NCI-H2107 treated with DMSO at 0.1 percent for 48 hours (cell line): Measurements from ENCODE around the gene ELOVL4.

Experiments
- DNase-seq: peaks from one replicate; lab custom pipeline; 2025; ENCODE audit not compliant: unreplicated experiment; lab: John Stamatoyannopoulos, UW

Gene ELOVL4

DNA sequence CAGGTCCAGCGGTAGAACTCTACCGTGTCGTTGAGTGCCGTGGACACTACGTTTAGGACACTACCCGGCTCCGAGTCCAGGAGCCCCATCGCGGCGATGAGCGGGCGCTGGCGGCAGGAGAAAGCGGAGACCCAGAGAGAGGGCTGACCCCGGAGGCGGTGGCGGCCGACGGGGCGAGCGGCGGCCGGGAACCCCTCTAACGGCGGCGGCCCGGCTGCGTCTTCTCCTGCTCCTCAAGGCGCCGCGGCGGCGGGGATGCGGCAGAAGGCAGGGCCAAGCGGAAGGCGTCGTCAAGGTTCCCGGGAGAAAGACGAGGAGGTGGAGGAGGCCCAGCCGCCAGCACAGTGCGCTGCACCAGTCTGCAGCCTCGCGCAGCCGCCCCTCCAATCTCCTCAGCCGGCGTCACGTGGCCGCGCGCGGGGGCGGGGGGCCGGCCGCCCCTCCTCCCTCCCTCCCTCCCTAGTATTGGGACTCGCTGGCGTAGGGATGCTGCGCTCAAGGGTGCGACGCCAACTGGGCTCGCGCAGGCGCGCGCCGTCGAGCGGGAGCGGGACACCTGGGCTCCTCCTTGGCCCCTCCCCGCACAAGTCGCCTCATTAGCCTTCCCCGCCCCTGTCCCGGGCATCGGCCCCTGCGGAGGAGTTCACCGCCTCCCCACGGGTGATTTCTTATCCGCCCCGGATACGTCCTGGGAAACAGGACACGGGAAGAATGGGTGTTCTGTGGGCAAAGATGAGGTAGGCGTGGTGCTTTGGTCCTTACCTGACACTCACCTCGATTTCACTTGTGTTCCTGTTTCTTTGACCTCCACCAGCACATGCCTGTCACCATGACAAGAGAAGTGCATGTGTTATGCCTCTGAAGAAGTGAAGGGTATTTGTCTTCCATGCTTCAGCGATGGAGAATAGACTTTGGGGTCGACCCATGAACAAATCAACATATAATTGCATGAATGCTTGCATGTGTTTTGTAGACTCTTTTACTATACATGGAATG, at the start of gene ELOVL4:
TSS of gene ELOVL4 (minus strand) at position 363 of the 996 bp plus-strand sequence. CDS start at position 89, 274 bp downstream.
- DNase-seq, result peak; percentile 58

DNA sequence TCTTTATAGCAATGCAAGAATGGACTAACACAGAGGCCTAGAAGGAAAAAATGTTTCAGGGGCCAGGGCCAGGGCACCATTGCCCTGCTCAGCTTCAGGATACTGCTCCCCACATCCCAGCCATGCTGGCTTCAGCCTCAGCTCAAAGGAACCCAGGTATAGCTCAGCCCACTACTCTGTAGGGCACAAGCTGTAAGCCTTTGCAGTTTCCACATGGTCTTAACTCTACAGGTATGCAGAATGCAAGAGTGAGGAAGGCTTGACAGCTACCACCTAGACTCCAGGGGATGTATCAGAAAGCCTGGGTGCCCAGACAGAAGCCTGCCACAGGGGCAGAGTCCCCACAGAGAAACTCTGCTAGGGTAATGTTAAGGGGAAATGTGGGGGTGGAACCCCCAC, 46.6 kb upstream of the ELOVL4 start:
- no peak for DNase-seq

- DNase-seq, result no peak
Measured at GRCh38 chr6:79993012-79993910, 45.9 kb upstream of the ELOVL4 start.

DNA sequence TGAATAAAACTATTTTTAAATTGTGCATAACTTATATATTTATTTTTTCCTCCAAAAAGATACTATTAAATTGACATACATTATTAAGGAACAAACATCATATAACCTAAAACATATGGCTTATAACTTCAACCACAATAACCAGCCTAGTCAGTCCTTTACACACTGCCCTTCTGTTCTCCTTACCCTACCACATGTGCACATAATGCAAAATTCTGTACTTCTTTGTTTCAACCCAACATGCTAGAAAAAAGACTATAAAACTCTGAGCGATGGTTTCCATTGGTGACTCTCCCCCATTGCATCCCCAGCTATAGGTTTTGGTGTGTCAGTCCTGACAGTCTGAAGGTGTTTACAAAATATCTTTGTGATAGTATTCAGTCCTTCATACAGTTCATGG, 42.3 kb upstream of the ELOVL4 start:
- DNase-seq, result no peak

- DNase-seq, result no peak
Measured at GRCh38 chr6:79985128-79985527, 37.8 kb upstream of the ELOVL4 start.

GRCh38 chr6:79984261-79984660, 36.9 kb upstream of the ELOVL4 start:
- peak; percentile 3 for DNase-seq

GRCh38 chr6:79981652-79982051, 34.3 kb upstream of the ELOVL4 start:
- no peak for DNase-seq

GRCh38 chr6:79971193-79971592, 23.8 kb upstream of the ELOVL4 start:
- no peak for DNase-seq

DNA sequence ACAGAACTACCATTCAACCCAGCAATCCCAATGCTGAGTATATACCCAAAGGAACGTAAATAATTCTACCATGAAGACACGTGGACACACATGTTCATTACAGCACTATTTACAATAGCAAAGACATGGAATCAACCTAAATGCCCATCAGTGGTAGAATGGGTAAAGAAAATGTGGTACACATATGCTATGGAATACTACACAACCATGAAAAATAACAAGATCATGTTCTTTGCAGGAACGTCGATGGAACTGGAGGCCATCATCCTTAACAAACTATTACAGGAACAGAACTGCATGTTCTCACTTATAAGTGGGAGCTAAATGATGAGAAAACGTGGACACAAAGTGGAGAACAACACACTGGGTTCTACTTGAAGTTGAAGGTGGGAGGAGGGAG, 22.4 kb upstream of the ELOVL4 start:
- DNase-seq, result no peak

DNA sequence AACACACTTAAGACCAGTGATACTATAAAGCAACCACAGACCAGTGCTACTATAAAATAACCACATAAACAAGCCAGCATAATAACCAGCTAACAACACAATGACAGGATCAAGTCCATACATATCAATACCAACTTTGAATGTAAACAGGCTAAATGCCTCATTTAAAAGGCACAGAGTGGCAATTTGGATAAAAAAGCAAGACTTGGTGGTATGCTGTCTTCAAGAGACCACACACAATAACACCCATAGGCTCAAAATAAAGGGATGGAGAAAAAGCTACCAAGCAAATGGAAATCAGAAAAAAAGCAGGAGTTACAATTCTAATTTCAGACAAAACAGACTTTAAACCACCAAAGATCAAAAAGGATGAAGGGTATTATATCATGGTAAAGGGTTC, 19.8 kb upstream of the ELOVL4 start:
- no peak for DNase-seq

- no peak for DNase-seq
Measured at GRCh38 chr6:79964607-79965081, 17.3 kb upstream of the ELOVL4 start.

DNA sequence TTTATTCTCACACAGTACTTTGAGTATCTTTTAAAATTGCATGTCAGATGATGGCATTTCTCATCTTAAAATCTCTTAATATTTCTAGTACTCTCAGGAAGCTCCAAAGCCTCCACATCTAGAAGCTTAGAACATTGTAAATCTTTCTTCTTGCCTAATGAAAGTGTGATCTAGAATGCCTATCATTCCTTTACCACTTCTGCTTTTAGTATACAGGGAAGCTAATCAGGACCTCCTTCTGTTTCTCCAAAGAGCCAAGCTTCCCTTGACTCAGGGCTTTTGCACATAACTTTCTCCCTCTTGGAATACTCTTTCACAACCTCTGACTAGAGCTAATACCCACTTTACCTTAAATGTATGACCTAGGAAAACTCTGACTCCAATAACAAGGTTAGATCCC, 7.5 kb upstream of the ELOVL4 start:
- DNase-seq, result no peak

- DNase-seq, result peak; percentile 80
Measured at GRCh38 chr6:79949233-79949632, 1.9 kb upstream of the ELOVL4 start.

- peak; percentile 47 for DNase-seq
Measured at GRCh38 chr6:79946272-79947190, 822 bp downstream of the ELOVL4 start.

DNA sequence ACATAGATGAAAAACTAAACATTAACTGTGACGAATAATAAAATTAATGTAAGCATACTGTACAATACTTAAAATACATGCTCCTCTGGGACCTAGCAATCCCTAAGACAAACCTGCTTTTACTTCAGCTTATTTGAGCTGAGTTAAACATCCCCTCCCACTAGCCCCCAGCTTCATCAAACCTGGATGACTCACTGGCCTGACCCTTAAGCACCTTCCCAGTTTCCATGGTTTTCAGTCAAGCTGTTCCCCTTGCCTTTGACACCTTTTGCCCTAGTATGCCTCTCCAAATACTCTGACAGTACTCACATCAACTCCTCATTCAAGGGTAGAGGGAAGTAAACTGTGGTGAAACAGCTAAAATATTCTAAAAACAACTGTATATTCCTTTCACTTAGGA, 4.2 kb downstream of the ELOVL4 start:
- DNase-seq, result no peak

GRCh38 chr6:79941489-79942151, 5.7 kb downstream of the ELOVL4 start:
- no peak for DNase-seq

DNA sequence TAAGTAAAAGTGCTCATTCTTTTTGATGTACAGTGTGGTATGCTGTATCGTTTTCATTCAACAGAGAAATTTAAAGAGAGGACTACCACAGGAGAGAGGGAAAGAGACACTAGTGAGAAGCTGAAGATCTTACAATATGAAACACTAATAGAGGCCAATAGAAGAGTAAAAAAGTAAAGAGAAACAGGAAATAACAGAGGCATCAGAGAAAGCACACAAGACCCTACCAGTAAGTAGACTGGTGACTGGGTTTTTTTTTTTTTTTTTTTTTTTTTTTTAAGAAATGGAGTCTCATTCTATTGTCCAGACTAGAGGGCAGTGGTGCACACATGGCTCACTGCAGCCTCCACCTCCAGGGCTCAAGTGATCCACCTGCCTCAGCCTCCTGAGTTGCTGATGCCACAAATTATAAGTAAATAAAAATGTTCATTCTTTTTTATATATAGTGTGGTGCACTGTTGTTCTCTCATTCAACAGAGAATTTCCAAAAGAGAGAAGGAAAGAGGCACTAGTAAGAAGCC, 18.8 kb downstream of the ELOVL4 start:
- DNase-seq, result no peak

DNA sequence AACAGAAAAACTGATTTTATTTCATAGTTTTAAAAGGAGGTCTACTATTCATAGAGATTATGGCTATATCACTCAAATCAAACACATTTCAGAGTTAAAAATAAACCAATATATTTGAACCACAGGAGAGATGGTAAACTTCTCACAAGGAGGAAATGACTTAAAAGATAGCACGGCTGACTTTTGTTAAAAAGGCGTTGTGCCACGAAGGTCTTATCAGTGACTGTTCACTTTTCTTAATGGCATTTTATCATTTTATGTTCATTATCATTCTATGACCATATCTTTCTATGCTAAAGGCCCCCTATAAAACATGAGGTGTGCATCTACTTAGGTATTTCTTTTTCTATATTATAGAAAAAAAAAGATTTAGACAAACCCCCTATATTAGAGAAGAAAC, 19.6 kb downstream of the ELOVL4 start:
- no peak for DNase-seq

- no peak for DNase-seq
Measured at GRCh38 chr6:79923270-79923669, 24.1 kb downstream of the ELOVL4 start.

DNA sequence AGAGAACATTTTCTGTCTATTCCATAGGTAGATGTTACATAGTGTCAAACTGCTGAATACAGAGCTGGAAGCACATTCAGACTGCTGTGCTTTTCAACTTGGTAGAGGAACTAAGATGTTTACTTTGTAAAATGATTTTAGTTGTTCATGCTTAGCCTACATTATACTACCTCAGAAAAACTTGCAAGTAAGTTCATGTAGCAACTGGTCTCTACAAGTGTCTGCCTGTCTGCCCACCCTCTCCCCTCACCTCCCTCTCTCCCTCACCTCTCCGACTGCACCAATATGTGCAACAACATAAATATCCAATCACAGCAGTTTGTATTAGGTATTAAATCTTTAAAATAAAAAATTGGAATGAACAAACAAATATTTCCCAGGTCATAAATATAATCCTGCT, 25.3 kb downstream of the ELOVL4 start:
- DNase-seq, result no peak
